Cardiac muscle cell (in vitro differentiated cells and primary cell): ENCODE results near the gene HES7. TPM values are rescaled to one million over a fixed set of nuclear protein-coding genes. Genes with fewer than 3 reads are reported as not detected.

Experiments
- DNase-seq, 2 donors: peaks; one replicate each; pipeline versions ENCODE4 v3.0.0 to v3.0.0-alpha.2; 2010 to 2017; ENCODE audit warnings: low read depth in 1 of 2, low spot score in 1 of 2
- H3K27ac ChIP-seq: fragments of 200-600 bp; sonication (generic); 2 replicates; pipeline ENCODE4 v1.5.1; 2016
- H3K27me3 ChIP-seq: fragments of 200-600 bp; sonication (generic); 2 replicates; pipeline ENCODE4 v1.6.0; 2016; ENCODE audit warnings: control low read depth
- H3K36me3 ChIP-seq: fragments of 200-600 bp; sonication (generic); 2 replicates; pipeline ENCODE4 v1.5.1; 2016; ENCODE audit warnings: control low read depth
- H3K4me1 ChIP-seq: fragments of 200-600 bp; sonication (generic); 2 replicates; pipeline ENCODE4 v1.8.1; 2017; ENCODE audit warnings: low read depth, mild to moderate bottlenecking, mixed run types
- H3K4me3 ChIP-seq: fragments of 200-600 bp; sonication (generic); 2 replicates; pipeline ENCODE4 v1.5.1; 2016; ENCODE audit warnings: mild to moderate bottlenecking
- H3K9me3 ChIP-seq: fragments of 200-600 bp; sonication (generic); 2 replicates; pipeline ENCODE4 v1.5.1; 2017; ENCODE audit warnings: low read depth, mild to moderate bottlenecking, control low read depth
- CTCF ChIP-seq: IDR thresholded peaks from 2 replicates; pipeline ENCODE4 v1.5.1; 2012; ENCODE audit warnings: low read depth, mild to moderate bottlenecking, low read length
- polyA plus RNA-seq: library from polyadenylated mRNA; unstranded; fragments of >200 nt; fragmentation: Nextera tagmentation; extraction: Ambion mirVana; gene quantifications from 2 replicates; pipeline ENCODE4 v1.2.1, GENCODE V29; 2016
- total RNA-seq: library from RNA; depleted of rRNA; stranded (reverse); fragments of >200 nt; gene quantifications from 2 replicates; pipeline ENCODE4 v1.2.3, GENCODE V29; 2016

HES7 gene
- total and polyA plus RNA-seq, 2 experiments from 2014 or later: 1.1 to 6.2 TPM

DNA sequence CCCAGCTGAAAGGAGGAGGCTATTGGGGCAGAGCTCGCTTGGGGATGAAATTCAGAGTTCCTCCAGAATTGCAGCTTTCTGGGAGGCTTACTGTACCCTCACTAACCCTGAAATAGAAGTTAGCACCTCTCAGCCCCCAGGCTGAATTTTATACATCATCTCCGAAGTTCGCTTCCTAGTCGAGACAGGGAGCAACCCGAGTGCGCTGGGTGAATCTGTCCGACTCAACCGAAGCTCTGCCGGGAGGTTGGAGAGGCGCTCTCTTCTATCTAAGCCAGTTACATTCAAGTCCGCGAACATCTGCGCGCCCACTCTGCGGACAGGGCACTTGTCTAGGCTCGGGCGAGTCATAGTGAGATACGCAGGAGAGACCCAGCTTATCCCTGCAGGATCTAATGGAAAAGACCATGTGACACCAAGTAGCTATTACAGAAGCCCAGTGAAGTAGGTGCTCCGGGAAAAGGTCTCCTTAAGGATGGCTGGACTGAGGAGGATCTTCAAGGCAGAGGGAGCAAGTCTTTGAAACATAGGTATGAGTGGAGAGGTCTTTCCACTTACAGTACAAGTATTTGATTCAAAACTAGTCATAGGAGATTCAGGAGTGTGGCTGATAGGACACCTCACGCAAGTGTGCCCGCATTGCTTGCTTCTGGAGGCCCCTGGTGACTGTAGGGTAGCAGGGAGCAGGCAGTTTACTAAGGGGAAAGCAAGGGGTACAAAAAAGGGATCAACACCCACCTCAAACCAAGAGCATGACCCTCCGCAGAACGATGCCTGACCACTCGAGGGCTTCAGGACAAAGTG lies 646 bp upstream of the HES7 start:
- TF ChIP-seq CTCF: no peak
- Histone ChIP-seq H3K27me3 (peaks cover 37% of the 10 kb centered on the region), H3K27ac (no peak overlapping the region), H3K4me1 (peaks cover 4% of the 10 kb centered on the region), H3K36me3 (no peaks in the 10 kb centered on the region), H3K4me3 (peak overlapping the region; percentile 64), H3K9me3 (no peaks in the 10 kb centered on the region)
- peak in 1 of 2 donors; percentile 30 for DNase-seq

- Histone ChIP-seq H3K4me3 (peak overlapping the region; percentile 64), H3K36me3 (no peaks in the 10 kb centered on the region), H3K27ac (no peak overlapping the region), H3K27me3 (peaks cover 40% of the 10 kb centered on the region), H3K9me3 (no peaks in the 10 kb centered on the region), H3K4me1 (peaks cover 4% of the 10 kb centered on the region)
- peak in 1 of 2 donors; percentile 38 for DNase-seq
- TF ChIP-seq CTCF: no peak
These were observed 797 bp downstream of the HES7 start for GRCh38 chr17:8122924-8123694.

GRCh38 chr17:8122422-8122923 lies 1.4 kb downstream of the HES7 start:
- Histone ChIP-seq H3K27me3 (peaks cover 46% of the 10 kb centered on the region), H3K36me3 (no peaks in the 10 kb centered on the region), H3K9me3 (no peaks in the 10 kb centered on the region), H3K4me3 (peak overlapping the region; percentile 64), H3K4me1 (peaks cover 4% of the 10 kb centered on the region), H3K27ac (no peak overlapping the region)
- peak in 1 of 2 donors; percentile 18 for DNase-seq
- TF ChIP-seq CTCF: no peak

- Histone ChIP-seq H3K27ac (no peak overlapping the region), H3K4me3 (peak overlapping the region; percentile 64), H3K4me1 (peaks cover 1% of the 10 kb centered on the region), H3K9me3 (no peaks in the 10 kb centered on the region), H3K27me3 (peaks cover 53% of the 10 kb centered on the region), H3K36me3 (no peaks in the 10 kb centered on the region)
- peak; percentile 42 for TF ChIP-seq CTCF
- peak; percentile 66 to 93 for DNase-seq
These were observed 2.1 kb downstream of the HES7 start for GRCh38 chr17:8121681-8122421.

GRCh38 chr17:8121407-8121680 lies 2.6 kb downstream of the HES7 start:
- Histone ChIP-seq H3K27me3 (peaks cover 58% of the 10 kb centered on the region), H3K9me3 (no peaks in the 10 kb centered on the region), H3K27ac (no peak overlapping the region), H3K36me3 (no peaks in the 10 kb centered on the region), H3K4me1 (no peaks in the 10 kb centered on the region), H3K4me3 (peak overlapping the region; percentile 64)
- no peak for TF ChIP-seq CTCF
- DNase-seq: no peak
